ENCODE measurements around the gene PYCR2.

The PYCR2 gene

DNA sequence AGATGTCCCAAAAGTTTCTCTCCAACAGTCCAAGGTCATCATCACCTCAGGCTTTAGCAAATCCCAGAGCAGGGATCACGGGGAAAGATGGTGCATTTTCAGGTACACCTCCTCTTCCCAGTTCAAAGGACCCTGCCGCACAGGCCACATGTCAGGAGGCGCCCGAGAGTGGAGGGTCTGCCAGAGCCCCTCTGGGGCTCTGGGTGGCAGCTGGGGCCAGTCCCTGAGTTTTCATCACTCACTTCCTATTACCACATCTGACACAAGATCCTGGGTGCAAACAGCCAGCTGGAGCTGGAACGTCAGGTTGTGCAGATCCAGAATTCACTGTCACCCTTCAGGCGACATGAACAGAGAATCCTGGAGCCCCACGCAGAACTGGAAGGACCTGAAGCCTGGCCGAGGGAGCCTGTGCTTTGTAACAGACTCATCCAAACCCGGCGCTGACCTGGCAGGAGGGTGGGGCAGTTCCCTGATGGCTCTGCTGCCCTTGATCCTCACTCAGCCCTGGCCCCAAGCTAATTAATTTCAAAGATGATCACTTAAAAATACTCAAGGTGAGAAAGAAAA lies 50.7 kb downstream of the PYCR2 start:
- DNase-seq, result no peak

DNA sequence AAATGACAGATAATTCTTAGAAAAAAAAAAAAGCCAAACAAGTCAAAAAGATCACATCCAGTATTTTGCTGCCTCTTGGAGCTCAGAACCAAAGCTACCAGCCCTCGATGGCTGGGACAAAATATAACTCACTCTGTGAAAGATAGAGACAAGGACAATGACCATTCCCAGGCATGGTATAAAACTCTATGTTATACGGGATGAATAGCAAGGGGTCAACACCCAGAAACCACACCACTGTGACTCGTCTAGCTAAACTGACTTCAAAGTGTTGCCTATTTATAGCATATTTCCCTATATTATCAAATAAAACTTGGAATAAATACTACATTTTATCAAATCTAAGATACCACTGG lies 52.0 kb downstream of the PYCR2 start:
- DNase-seq, result no peak

DNA sequence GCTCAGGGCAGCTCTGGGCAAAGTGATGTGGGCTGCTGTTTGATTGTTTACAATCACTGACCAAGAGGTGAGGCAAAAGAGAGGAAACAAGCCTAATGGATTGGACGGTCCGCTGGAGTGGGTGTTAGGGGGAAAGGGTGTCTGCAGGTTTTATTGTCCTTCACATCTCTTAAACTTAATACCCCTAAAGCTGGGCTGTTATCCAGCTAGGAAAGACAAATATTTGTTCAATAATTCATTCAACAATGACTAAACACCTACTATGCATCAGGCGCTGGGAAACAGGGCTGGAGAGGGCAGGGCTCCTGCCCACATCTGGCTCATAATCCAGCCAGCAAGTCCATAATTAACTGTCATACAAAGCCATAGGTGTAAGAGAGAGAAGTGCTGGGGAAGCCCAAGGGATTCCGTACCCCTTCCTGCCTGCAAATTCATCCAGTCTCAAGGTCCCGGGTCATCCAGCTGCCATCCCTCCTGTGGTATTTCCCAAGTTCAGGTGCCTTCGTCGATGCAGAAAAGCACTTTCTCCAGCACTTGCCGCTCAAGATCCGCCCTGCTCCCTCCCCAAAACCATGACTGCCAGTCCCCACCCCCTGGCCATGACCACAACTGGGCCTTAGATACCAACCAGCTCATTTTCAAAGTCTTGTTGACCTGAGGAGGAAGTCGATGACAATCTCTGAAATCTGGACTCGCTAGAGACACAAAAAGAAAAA lies 52.5 kb downstream of the PYCR2 start:
- peak; percentile 38 for DNase-seq

DNA sequence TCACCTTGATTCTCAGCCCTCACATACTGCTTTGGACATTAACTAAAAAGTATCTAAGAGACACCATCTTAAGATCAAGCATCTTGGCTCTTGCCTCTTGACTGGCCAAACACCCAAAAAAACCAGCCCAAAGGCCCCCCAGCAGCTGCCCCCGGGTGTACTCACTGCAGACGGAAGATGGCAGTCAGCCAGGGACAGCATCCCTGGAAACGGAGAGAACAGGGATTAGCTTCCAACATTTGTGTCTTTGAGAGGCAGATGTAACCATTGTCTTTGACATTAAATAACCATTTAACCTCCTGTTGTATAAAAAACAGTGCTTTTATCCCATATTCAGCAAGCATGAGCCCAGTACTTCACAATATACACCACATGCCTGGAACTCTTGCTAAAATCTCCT lies 53.1 kb downstream of the PYCR2 start:
- DNase-seq, result no peak
